Stimulated activated CD4-positive, alpha-beta T cell treated with anti-CD3 and anti-CD28 coated beads, Interleukin-4, amount 100 ng/mL, for 4 hours (primary cell): ENCODE measurements around the gene ZNF782.
"Not testable (repeated sequence)": the region's sequence is repeated elsewhere in the genome, so short reads cannot be mapped to it uniquely, and the experiment has no call there.

Experiments used
- DNase-seq, 2 experiments: peaks; one replicate each; pipeline ENCODE4 v3.0.0-alpha.2; 2020

The ZNF782 gene

GRCh38 chr9:96853781-96854650 lies at the start of gene ZNF782:
TSS of gene ZNF782 (minus strand) at chr9:96854514. CDS start at chr9:96851961, 2,553 bp downstream.
- DNase-seq, result peak; percentile 77 to 84

DNA sequence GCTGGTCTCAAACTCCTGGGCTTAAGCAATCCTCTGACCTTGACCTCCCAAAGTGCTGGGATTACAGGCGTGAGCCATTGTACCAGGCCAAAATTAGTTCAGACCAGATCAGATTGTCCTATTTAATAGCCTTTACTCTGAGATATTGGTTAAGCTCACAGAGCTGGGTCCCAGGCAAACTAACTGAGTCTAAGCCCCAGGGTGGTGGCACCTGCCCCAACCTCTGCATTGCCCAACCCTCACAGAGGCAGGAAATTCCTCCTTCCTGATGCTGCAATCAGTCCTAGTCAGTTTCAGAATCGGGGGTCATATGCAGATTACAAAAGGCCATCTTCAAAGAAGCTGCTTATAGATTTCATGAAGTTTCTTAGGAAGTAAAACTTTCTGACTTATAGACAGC lies 45.7 kb upstream of the ZNF782 start:
- DNase-seq, result not testable (repeated sequence)

GRCh38 chr9:96892131-96892530 lies 37.8 kb upstream of the ZNF782 start:
- no peak for DNase-seq

DNA sequence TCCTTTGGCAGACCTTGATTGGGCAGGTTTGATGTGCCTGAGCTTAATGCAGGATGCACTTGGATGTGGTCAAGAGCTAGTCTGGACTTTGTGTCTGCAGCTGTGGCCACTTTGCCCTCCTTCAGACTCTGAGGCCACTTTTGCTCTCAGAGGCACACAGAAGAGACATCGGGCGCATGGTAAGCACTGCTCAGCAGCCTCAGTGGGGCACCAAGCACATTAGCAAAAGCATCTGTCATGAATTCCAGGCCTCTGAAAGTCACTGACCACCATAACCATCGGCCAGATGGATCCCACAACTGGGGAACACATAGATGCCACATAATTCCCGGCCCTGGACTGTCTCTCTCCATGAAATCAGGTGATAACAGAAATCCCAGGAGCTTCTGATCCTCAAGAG lies 34.3 kb upstream of the ZNF782 start:
- DNase-seq, result no peak

DNA sequence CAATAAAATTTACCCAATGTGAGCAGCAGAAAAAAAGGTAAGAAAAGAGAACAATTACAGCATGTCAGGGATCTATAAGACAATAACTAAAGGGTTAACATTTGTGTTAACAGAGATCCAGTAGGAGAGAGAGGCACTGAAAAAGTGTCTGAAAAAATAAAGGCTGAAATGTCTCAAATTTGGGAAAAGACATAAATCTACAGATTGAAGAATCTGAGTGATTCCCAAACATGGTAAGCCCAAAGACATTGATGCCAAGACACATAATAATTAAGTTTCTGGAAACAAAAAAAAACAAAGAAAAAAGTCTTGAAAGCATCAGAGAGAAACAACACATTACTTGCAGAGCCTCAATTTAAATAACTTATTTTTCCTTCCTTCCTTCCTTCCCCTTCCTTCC lies 31.1 kb upstream of the ZNF782 start:
- no peak for DNase-seq

DNA sequence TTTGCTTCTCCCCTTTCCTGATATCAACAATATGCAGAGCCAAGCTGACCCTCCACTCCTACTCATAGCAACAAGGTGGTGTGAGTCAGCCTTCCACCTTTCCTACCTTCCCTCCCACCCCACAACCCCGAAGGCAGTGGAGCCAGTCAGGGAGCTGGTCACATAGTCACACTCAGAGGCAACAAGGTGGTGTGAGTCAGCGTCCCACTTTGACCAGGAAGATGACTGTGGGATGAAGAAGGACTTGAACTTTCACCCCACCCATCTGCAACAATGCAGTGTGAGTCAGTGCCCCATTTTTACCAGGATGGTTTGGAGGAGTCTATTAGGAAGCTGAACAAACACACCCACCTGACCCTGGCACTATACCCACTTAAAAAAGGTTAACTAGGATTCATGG lies 30.1 kb upstream of the ZNF782 start:
- DNase-seq, result no peak

- no peak for DNase-seq
Observed at GRCh38 chr9:96883922-96884321, 29.6 kb upstream of the ZNF782 start.

DNA sequence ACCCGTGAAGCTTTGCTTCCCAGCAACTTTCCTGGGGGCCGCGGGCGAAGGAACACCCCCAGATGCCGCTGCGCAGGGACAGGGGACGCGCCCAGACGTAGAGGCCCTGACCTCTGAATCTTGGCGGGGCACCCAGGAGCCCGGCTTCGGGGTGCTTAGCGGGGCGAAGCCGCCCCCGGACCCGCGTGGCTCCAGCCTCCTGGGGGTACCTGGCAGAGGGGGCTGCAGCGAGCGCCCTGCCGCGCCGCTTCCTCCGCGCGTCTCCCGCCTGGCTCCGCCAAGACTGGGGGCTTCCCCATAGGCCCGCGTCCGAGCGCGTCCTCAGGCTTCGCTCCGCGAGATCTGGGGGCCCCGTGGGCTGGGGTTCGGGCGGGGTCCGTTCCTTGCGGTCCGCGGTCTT lies 23.0 kb upstream of the ZNF782 start:
- no peak for DNase-seq

DNA sequence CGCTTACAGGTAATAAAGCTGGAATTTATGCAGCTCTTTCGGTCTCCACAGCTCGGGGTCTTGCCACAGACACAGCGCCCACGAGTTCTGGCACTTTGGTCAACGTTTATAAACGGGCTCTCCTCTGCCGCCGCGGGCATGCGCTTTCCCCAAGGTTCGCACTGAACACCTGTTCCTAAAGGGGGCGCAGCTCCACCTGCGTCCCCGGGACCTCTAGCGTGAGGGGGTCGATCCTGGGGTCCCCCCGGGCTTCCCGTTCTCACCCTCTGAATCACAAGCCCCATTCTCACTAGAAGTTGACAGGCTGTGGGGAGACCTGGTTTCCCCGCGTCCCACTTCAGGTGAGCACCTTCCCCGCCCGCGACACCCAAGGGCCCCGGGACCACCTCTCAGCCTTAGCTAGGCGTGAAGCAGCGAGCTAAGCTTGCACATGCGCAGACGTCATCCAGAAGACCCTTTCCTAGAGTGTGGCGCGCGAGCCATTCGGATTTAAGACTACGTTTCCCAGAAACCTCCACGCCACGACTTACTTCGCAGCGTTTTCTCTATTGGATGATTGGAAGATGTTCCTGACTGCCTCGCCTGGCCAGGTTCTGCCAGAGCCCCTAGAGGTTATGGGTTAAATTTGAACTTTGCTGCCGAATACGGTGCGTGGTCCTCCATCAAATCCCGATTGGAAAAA lies 21.3 kb upstream of the ZNF782 start:
- DNase-seq, result peak; percentile 21 to 29

GRCh38 chr9:96874947-96875460 lies 20.7 kb upstream of the ZNF782 start:
- DNase-seq, result peak in 1 of 2 experiments; percentile 56

DNA sequence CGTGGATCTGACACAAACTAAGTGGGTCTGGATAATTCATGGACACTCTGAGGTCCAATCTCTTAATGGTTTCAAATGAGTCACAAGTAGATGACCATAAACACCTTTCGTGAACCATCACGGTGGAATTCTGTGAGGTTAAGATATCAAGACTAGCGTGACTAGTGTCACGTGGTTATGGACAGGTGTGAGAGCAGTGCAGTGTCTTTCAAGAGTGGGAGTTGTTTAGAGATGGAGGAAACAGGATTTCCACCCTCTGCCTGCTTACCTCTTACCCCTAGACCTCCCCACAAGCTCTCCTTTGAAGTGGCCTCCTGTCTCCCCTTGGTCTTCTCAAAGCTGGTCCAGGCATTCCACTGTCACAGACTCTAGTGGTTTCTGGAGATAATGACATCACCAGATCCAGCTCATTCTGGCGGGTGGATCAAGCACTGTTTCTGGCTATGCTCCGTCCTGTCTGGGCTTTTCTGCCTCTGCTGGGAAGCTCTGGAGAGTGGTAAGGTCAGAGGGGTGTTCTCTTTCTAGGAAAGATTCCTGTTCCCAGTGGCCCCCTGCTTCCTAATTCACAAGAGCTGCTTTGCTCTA lies 20.0 kb upstream of the ZNF782 start:
- no peak for DNase-seq

- no peak for DNase-seq
Observed at GRCh38 chr9:96871176-96871575, 16.9 kb upstream of the ZNF782 start.

- no peak for DNase-seq
Observed at GRCh38 chr9:96868709-96869108, 14.4 kb upstream of the ZNF782 start.

- no peak for DNase-seq
Observed at GRCh38 chr9:96867079-96867804, 12.9 kb upstream of the ZNF782 start.

- not testable (repeated sequence) for DNase-seq
Observed at GRCh38 chr9:96865240-96865639, 10.9 kb upstream of the ZNF782 start.

GRCh38 chr9:96859461-96860198 lies 5.3 kb upstream of the ZNF782 start:
- no peak for DNase-seq

- no peak for DNase-seq
Observed at GRCh38 chr9:96858670-96859069, 4.4 kb upstream of the ZNF782 start.

- no peak for DNase-seq
Observed at GRCh38 chr9:96858018-96858573, 3.8 kb upstream of the ZNF782 start.

GRCh38 chr9:96856363-96857286 lies 2.3 kb upstream of the ZNF782 start:
- DNase-seq, result peak; percentile 64 to 67

DNA sequence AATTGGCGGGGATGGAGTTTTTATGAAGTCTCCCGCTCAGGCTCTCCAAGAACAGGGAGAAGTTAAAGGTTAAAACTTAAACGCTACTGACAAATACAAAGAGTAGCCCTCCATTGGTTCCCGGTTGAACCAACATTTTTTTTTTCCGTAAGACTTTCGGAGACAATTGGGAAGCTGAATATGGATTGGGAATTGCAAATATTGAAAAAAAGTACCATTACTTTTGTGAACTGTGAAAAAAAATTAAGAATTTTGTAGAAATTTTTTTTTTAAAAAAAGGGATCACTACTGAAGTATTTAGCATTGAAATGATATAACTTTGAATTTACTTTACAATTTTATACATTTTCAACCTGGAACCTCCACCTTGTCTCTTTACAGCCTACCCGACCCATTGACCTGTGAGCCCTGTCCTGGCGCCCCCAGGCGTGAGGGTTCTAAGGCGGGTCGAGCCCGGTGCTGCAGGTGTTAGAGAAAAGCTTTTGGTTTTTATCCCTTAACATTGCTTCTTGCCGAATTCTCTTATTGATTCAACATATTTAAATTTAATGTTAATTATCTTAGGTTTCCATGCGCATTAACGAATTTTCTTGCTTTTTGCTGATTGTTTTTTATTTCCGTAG lies 448 bp upstream of the ZNF782 start:
- no peak for DNase-seq
